ENCODE measurements around the gene SMG7.

GRCh38 chr1:183433703-183434102 lies 38.6 kb upstream of the SMG7 start:
- TF ChIP-seq CTCF (IDR thresholded peaks at IDR 0.05; ENCODE audit: low read depth, low read length, poor library complexity, severe bottlenecking): no peak
- TF ChIP-seq EZH2phosphoT487 (IDR thresholded peaks at IDR 0.05; ENCODE audit: borderline replicate concordance, low read length): no peak
